ENCODE measurements around the gene ZNF641.

The ZNF641 gene

DNA sequence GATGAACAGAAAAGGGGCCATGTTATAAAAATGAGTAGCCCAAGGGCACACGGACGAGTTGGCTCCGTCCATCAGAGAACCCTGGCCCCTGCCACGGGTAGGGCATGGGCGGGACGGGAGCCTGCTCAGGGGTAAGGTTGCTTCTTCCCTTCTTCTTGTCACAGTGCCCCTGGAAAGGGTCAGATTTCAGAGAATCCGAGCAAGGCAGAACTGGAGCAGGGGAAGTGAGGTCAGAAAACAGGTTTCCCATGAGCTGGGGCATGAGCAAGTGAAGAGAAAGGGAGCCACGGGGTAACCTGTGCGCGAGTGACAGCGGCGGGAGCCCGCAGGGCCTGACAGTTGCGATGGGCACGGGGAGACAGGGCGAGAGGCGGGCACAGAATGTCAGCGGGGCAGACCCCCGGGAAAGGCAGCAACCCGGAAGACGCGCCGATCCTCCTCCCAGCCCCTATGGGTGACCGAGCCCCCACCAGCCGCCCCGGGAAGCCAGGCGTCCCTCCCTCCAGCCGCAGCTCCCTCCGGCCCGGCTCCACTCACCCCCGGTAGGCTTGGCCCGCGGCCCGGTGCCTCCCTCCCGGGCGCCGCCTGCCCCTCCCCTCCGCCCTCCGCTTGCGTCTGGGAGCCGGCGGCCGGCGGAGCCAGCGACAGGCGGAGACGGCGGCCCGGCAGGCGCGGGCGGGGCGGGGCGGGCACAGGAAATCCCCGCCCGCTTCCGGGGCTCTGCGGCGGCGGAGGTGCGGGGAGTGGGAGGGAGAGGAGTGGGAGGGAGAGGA lies at the start of gene ZNF641:
TSS of gene ZNF641 (minus strand) at position 671 of the 773 bp plus-strand sequence. CDS start 2,829 bp downstream, outside the sequence.
- DNase-seq (ENCODE audit: low read depth in 4 of 4, low spot score in 1 of 4) = peak; percentile 38 to 60 (median 54)

GRCh38 chr12:48390026-48390425 lies 39.3 kb upstream of the ZNF641 start:
- DNase-seq (ENCODE audit: low read depth in 4 of 4, low spot score in 1 of 4) = no peak

DNA sequence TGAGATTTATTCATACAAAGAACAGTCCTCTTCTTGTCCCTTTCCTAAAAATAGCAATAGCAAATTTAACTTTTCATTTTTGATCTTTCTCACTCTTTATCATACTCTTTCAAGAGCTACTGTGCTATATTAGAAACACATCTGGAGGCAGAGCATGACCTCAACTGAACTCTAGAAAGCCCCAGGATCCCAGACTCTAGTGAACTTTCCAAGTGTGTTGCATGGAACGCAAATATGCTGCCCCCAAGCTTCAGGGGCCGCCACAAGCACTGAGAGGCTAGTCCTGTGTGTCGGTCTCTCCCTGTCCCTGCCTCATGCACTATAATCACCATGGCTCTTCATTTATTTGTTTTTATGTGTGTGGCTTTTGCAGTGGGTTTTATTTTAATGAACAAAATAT lies 38.7 kb upstream of the ZNF641 start:
- no peak for DNase-seq (ENCODE audit: low read depth in 4 of 4, low spot score in 1 of 4)

DNA sequence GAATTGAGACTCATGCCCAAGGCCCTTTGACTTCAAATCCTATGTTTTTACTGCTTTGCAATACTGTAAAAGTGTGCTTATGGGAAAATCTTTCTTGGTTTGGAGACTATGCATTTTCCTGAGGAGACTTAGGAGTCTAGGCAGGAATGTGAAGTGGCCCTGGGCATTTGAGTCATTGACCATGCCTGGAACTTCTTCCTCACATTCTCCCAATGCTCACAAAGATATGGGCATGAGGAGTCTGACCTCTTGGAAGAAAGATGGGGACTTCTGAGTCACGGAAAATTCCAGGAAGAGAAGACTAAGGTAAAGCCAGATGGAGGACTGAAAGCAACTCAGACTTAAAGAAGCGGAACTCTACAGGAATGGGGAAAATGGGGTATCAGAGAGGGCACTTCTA lies 38.2 kb upstream of the ZNF641 start:
- no peak for DNase-seq (ENCODE audit: low read depth in 4 of 4, low spot score in 1 of 4)

DNA sequence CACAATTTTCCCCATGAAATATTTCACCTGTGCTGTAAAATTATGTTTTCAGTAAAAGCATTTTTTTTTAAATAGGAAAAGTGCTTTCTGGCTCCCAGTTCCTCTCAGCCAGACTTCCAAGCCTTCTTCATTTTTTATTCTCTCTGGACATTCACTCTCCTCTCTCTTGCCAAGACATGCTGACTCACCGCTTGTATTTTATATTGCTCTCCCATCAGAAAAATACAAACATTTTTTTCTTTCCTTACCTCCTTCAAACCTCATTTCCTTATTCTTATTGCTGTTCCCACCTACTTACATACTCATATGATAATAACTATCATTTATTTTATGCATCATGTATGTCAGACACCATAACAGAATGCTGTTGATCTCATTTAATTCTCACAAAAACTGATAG lies 37.7 kb upstream of the ZNF641 start:
- no peak for DNase-seq (ENCODE audit: low read depth in 4 of 4, low spot score in 1 of 4)

- no peak for DNase-seq (ENCODE audit: low read depth in 4 of 4, low spot score in 1 of 4)
Measured at GRCh38 chr12:48380596-48380995, 29.9 kb upstream of the ZNF641 start.

- DNase-seq (ENCODE audit: low read depth in 4 of 4, low spot score in 1 of 4) = no peak
Measured at GRCh38 chr12:48379794-48380193, 29.1 kb upstream of the ZNF641 start.

DNA sequence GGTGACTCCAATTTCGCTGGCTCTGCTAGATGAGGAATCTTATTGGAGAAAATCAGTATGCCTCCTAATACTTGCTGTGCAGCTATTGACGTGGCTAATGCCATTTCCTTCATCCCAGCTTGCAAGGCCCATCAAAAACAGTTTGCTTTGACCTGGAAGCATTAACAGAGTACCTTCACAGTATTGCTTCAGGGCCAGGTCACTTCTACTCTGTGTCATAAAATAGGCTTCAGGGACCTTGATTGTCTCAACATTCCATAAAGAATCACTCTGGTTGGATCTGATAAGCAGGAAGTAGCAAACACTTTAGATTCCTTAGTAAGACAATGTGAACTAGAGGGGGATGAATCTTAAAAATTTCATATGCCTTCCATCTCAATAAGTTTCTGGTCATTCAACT lies 26.9 kb upstream of the ZNF641 start:
- no peak for DNase-seq (ENCODE audit: low read depth in 4 of 4, low spot score in 1 of 4)

GRCh38 chr12:48374164-48374563 lies 23.4 kb upstream of the ZNF641 start:
- DNase-seq (ENCODE audit: low read depth in 4 of 4, low spot score in 1 of 4) = no peak

- no peak for DNase-seq (ENCODE audit: low read depth in 4 of 4, low spot score in 1 of 4)
Measured at GRCh38 chr12:48366131-48366530, 15.4 kb upstream of the ZNF641 start.

- DNase-seq (ENCODE audit: low read depth in 4 of 4, low spot score in 1 of 4) = no peak
Measured at GRCh38 chr12:48361664-48362339, 11.1 kb upstream of the ZNF641 start.

DNA sequence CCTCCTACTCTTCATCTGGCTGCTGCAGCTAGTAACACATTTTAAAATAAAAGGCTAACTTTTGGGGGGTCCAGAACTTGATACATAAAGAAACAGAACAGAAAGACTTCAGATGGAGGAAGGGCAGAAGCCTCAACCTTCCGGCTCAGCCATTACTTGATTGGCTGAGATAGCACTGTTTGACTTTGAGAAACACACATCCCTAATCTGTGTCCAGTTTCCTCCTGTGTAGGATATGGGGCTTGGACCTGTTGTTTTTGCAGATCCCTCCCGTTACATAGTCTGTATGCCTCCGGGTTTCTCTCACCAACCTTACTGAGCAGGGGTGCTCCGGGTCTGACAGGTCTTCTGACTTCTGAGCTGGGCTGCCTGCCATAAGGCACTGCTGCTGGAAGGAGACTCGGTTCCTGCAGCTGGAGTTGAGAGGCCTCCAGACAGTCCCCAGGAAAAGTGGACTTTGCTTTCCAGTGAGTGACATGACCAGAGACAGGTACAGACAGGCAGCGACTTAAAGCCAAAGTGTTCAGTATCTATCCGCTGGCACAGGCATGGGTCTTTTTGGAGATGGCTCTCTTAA lies 8.3 kb upstream of the ZNF641 start:
- DNase-seq (ENCODE audit: low read depth in 4 of 4, low spot score in 1 of 4) = no peak

DNA sequence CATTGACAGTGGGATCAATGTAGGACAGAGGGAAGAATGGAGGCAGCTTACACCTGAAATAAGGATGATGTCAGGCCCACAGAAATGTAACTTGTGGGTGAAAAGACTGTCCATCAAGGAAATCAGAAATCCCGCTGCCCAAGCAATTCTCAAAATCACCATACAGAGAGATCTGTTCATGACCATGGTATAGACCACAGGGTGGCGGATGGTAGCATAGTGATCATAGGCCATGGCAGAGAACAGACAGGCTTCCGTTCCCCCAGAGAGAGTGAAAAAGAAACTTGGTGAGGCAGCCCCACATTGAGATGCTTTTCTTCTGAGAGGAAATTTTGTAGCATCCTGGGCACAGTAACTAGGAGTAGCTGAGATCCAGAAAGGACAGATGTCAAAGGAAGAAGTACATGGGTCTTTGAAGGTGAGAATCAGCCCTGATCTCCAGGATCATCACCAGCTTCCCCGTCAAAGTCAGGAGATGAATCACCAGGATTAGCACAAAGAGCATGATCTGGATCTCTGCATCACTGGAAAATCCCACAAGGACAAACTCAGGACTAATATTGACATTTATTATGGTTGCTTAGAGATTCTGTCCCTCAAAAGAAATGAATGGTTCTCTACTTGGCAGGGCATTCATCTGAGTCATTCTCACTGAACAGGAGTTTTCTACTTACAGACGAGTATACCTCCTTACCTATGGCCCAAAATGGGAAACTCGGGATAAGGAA lies 5.5 kb upstream of the ZNF641 start:
- DNase-seq (ENCODE audit: low read depth in 4 of 4, low spot score in 1 of 4) = no peak

GRCh38 chr12:48352157-48352760 lies 1.5 kb upstream of the ZNF641 start:
- no peak for DNase-seq (ENCODE audit: low read depth in 4 of 4, low spot score in 1 of 4)

GRCh38 chr12:48351022-48351708 lies 446 bp upstream of the ZNF641 start:
- no peak for DNase-seq (ENCODE audit: low read depth in 4 of 4, low spot score in 1 of 4)

DNA sequence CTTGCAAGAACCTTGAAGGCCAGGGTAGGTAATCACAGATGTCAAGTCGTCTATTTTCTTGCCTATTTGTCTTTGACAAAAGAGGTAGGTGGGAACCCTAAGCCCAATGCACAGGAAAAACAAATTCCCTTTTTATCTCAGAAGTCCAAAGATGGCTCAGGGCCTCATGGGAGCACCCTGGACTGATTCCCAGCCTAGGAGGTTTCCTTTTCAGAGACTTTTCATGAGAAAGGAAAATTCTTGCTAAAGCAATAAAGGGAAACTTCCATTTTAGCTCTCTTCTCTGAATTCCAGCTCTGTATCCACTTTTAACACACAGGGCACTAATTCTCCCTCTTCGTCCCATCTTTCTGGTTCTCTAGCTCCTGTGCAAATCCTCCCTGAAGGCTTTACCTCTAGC lies 1.2 kb downstream of the ZNF641 start:
- DNase-seq (ENCODE audit: low read depth in 4 of 4, low spot score in 1 of 4) = no peak

GRCh38 chr12:48342980-48343379 lies 7.7 kb downstream of the ZNF641 start:
- no peak for DNase-seq (ENCODE audit: low read depth in 4 of 4, low spot score in 1 of 4)

- no peak for DNase-seq (ENCODE audit: low read depth in 4 of 4, low spot score in 1 of 4)
Measured at GRCh38 chr12:48340943-48341342, 9.8 kb downstream of the ZNF641 start.

DNA sequence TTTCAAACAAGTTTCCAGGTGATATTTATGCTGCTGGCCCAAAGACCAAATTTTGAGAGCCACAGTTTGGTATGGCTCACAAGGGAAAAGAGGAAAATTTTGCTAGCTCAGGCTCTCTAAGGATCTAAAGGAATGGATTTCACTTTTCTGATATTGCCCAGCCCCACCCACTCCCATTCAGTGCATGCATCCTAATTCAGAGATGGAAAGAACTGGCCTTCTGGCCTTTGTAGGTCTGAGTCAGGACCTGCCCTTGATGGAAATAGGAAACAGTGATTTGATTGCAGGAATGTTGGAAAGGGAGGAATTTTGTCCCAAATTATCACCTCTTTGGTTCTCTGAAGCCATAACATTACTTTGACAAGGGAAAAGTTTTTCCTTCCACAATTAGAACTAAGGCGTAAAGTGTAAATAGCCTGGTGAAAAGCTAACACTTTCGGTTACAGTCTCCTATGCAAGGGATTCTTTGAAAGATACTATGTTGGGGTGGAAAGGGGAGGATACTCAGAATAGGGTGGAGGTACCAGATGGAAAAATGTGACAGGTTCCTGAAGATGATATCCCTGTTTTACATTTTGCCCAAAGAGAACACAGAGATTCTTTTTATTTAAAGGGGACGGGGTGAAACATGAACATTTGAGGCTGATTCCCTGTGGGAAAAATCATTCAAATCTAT lies 11.1 kb downstream of the ZNF641 start:
- no peak for DNase-seq (ENCODE audit: low read depth in 4 of 4, low spot score in 1 of 4)

DNA sequence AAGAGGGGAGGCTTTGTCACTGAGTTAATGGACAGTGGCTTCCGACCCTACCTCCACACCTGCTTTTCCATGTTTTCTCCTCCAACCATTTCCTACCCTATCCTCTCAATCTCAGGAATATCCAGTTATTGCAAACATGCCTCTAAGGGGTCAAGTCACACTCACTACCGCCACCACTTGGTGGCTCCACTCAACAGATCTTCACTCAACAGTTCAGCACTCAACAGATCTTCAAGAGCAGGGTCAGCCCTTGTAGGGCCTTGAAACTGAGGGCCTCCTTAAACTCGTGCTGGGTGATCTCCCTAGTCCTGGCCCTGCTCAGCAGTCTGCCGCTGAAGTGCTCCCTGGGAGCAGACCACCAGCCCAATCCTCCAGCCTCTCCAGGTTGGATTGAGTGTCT lies 14.2 kb downstream of the ZNF641 start:
- no peak for DNase-seq (ENCODE audit: low read depth in 4 of 4, low spot score in 1 of 4)
